Left lung (tissue), 10 donors: ENCODE measurements around the gene ADAMTS15. TPM values are rescaled to one million over a fixed set of nuclear protein-coding genes. Genes with fewer than 3 reads are reported as not detected.

Experiments
- ATAC-seq: fragments of 200-7000 bp; cut with Tn5 transposase; one replicate; pipeline ENCODE4 v1.9.1; 2020; ENCODE audit warnings: moderate library complexity
- DNase-seq, 4 donors: peaks; one replicate each; pipeline ENCODE4 v3.0.0-alpha.2; 2013 to 2020
- H3K27ac ChIP-seq, 2 donors: fragments of 200-600 bp; sonication (generic) in 1 of 2; one replicate each; pipeline versions ENCODE4 v1.5.0 to v1.8.0; 2020 to 2021
- H3K27me3 ChIP-seq, 2 donors: fragments of 200-600 bp; sonication (generic) in 1 of 2; one replicate each; pipeline versions ENCODE4 v1.5.0 to v1.8.0; 2020 to 2021
- H3K36me3 ChIP-seq, 2 donors: fragments of 200-600 bp; sonication (generic) in 1 of 2; one replicate each; pipeline versions ENCODE4 v1.5.0 to v1.8.0; 2020 to 2021
- H3K4me1 ChIP-seq, 2 donors: fragments of 200-600 bp; one replicate each; pipeline ENCODE4 v1.8.0; 2021
- H3K4me3 ChIP-seq, 2 donors: fragments of 200-600 bp; sonication (generic) in 1 of 2; one replicate each; pipeline versions ENCODE4 v1.5.0 to v1.8.0; 2020 to 2021; ENCODE audit warnings: mild to moderate bottlenecking in 1 of 2
- H3K9me3 ChIP-seq, 2 donors: fragments of 200-600 bp; sonication (generic) in 1 of 2; one replicate each; pipeline versions ENCODE4 v1.5.0 to v1.8.0; 2020 to 2021
- intact Hi-C, 2 donors: fragments of 100-400 bp; cut with DNase I; formaldehyde crosslinking; loops; one replicate each; pipeline versions ENCODE4 v1.11.2 to v1.14.2; 2022
- polyA plus RNA-seq, 6 donors: library from polyadenylated mRNA; unstranded; fragments of 120-200 nt; gene quantifications; one replicate each; pipeline ENCODE4 v1.2.1, GENCODE V29; 2013; ENCODE audit not compliant: insufficient read length in 6 of 6
- total RNA-seq, 2 donors: library from RNA; stranded (reverse); fragmentation: NEBNext Ultra II Directional; extraction: Animal tissue kit (Norgen Biotek cat#: 25700); gene quantifications; one replicate each; pipeline ENCODE4 v1.2.1, GENCODE V29; 2021
- TF ChIP-seq, protein P1 (sequence below), 2 donors: fragments of 200-600 bp; sonication (generic) in 1 of 2; IDR thresholded peaks; one replicate each; pipeline versions ENCODE4 v1.5.0 to v1.8.0; 2021; ENCODE audit warnings: antibody characterized with exemption in 2 of 2
- donor health status: DM: no; HTN: yes; CAD: no.
- donor health status: DM: no; HTN: no; CAD: no.

The ADAMTS15 gene
- total and polyA plus RNA-seq, 8 donors: 11.8 to 49.6 (median 40.0) TPM

DNA sequence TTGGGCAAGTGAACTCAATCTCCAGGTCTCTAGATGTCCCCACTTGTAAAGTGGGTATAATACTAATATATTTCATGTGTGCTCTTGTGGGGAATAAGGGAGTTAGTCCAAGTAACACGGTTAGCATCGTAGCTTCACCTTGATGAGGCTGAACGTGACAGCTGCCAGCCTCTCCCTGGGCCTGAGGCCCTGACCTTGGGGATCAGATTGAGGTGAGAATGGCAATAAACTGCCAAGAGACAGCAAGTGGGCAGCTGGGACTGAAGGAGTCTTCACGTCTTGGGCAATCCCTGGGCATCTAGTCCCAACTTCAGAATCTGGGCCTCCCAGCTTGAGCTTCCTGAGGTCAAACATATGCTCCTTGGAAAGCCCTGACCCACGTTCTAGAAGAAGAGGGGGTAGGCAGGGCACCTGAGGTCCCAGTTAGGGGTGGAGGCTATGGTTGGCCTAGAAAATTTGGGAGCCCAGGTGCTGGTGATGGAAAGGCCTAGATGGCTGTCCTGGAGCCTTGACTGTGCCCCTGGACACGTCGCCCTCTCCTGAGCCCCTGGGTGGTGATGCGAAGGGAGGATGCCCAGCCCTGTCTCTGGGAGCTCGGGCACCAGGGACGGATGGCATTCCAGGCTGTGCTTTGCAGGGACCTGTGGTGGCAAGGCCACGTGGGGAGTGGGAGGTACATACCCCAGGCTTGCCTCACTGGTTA, 23.4 kb downstream of the ADAMTS15 start:
- TF ChIP-seq, protein P1, sequence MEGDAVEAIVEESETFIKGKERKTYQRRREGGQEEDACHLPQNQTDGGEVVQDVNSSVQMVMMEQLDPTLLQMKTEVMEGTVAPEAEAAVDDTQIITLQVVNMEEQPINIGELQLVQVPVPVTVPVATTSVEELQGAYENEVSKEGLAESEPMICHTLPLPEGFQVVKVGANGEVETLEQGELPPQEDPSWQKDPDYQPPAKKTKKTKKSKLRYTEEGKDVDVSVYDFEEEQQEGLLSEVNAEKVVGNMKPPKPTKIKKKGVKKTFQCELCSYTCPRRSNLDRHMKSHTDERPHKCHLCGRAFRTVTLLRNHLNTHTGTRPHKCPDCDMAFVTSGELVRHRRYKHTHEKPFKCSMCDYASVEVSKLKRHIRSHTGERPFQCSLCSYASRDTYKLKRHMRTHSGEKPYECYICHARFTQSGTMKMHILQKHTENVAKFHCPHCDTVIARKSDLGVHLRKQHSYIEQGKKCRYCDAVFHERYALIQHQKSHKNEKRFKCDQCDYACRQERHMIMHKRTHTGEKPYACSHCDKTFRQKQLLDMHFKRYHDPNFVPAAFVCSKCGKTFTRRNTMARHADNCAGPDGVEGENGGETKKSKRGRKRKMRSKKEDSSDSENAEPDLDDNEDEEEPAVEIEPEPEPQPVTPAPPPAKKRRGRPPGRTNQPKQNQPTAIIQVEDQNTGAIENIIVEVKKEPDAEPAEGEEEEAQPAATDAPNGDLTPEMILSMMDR (IDR thresholded peaks at IDR 0.05): no peak
- no peak overlapping the region for H3K27ac ChIP-seq
- intact Hi-C loops: no loop called here
- no peaks in the 10 kb centered on the region for H3K27me3 ChIP-seq
- no peaks in the 10 kb centered on the region for H3K4me1 ChIP-seq
- H3K4me3 ChIP-seq: no peak overlapping the region
- no peak for ATAC-seq
- no peaks in the 10 kb centered on the region for H3K9me3 ChIP-seq
- no peak for DNase-seq
- H3K36me3 ChIP-seq: peaks cover 0 to 12% of the 10 kb centered on the region in 2 donors

DNA sequence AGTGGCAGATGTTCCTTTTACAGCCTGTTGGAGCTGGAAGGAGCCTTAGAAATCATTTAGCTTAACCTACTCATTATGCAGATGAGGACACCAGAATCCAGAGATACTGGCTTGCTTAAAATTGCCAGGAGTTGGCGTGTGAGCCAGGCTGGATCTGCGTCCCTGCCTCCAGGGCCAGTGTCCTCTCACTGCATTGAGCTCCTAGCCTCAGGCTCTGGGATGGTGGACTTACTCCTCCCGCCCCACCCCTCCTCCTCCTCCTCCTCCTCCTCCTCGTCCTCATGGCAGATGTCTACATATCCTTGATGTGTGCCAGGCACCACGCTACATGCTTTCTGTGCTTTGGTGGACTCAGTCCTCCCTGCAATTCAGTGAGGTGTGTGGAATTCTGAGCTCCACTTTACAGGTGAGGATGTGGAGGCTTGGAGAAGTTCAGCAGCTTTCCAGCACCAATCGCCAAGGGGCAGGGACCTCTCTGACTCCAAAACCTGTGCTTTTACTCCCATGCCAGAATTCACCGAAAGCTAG, 24.1 kb downstream of the ADAMTS15 start:
- Histone ChIP-seq H3K27me3 (no peaks in the 10 kb centered on the region), H3K27ac (no peak overlapping the region)

DNA sequence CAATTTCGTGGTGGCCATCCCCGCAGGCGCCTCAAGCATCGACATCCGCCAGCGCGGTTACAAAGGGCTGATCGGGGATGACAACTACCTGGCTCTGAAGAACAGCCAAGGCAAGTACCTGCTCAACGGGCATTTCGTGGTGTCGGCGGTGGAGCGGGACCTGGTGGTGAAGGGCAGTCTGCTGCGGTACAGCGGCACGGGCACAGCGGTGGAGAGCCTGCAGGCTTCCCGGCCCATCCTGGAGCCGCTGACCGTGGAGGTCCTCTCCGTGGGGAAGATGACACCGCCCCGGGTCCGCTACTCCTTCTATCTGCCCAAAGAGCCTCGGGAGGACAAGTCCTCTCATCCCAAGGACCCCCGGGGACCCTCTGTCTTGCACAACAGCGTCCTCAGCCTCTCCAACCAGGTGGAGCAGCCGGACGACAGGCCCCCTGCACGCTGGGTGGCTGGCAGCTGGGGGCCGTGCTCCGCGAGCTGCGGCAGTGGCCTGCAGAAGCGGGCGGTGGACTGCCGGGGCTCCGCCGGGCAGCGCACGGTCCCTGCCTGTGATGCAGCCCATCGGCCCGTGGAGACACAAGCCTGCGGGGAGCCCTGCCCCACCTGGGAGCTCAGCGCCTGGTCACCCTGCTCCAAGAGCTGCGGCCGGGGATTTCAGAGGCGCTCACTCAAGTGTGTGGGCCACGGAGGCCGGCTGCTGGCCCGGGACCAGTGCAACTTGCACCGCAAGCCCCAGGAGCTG, 24.8 kb downstream of the ADAMTS15 start:
- ATAC-seq (no peak), DNase-seq (no peak)
- intact Hi-C loops: no loop called here
- no peak overlapping the region for H3K4me3 ChIP-seq
- H3K27me3 ChIP-seq: no peaks in the 10 kb centered on the region
- no peak overlapping the region for H3K27ac ChIP-seq
- peaks cover under 1 to 6% of the 10 kb centered on the region in 2 donors for H3K4me1 ChIP-seq
- no peaks in the 10 kb centered on the region for H3K9me3 ChIP-seq
- TF ChIP-seq, protein P1 (IDR thresholded peaks at IDR 0.05): no peak
- peaks cover 0 to 12% of the 10 kb centered on the region in 2 donors for H3K36me3 ChIP-seq

More for the DNA sequence above, 24.1 kb downstream of the ADAMTS15 start:
- intact Hi-C loops: no loop called here
- peaks cover 0 to under 1% of the 10 kb centered on the region in 2 donors for H3K4me1 ChIP-seq
- TF ChIP-seq, protein P1 (IDR thresholded peaks at IDR 0.05): no peak
- ATAC-seq: no peak
- peaks cover 0 to 12% of the 10 kb centered on the region in 2 donors for H3K36me3 ChIP-seq
- no peak overlapping the region for H3K4me3 ChIP-seq
- no peaks in the 10 kb centered on the region for H3K9me3 ChIP-seq
- no peak for DNase-seq

DNA sequence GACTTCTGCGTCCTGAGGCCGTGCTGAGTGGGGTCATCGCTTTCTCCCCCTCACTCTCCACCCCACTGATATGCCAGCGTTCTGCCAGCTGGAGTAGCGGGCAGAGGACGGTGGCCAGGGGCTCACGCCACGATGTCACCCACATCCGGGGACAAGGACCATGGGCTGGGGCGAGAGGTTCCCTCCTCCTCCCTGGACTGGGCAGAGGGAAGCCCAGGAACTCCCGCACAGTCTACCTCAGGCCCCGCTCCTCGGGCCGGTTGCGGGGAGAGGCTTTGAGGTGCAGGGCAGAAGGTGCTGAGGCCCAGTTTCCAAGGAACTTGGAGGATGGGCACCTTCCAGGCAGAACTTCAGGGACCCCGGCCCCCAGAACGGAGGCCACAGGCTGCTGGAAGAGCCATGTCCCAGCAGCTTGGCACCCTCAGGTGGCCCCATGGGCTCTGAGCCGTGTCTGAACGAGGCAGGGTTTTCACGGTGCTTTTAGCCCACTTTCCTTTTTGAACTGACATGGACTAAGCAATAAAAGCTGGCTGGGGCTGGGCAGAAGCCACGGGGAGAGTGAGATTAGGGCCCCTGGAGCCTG, 25.4 kb downstream of the ADAMTS15 start:
- TF ChIP-seq, protein P1 (IDR thresholded peaks at IDR 0.05): no peak
- Histone ChIP-seq H3K9me3 (no peaks in the 10 kb centered on the region), H3K27ac (no peak overlapping the region), H3K27me3 (peaks cover 0 to 2% of the 10 kb centered on the region in 2 donors), H3K4me1 (peaks cover 2 to 6% of the 10 kb centered on the region in 2 donors), H3K36me3 (peaks cover 0 to 12% of the 10 kb centered on the region in 2 donors), H3K4me3 (no peak overlapping the region)
- DNase-seq: no peak
- intact Hi-C loops: no loop called here
- no peak for ATAC-seq
